OCI-LY1 (cell line): ENCODE data around the gene TACC3.

Experiments
- H2AFZ ChIP-seq: fragments of 200-600 bp; sonication (generic), shearing (Covaris generic); 2 replicates; pipeline ENCODE4 v1.6.0; 2014; ENCODE audit warnings: antibody characterized with exemption, mild to moderate bottlenecking, low read length
- H3F3A ChIP-seq: fragments of 200-600 bp; sonication (generic), shearing (Covaris generic); 2 replicates; pipeline ENCODE4 v1.6.0; 2014; ENCODE audit warnings: mild to moderate bottlenecking, antibody characterized with exemption, low read length, moderate library complexity; ENCODE audit not compliant: insufficient read depth
- H3K27ac ChIP-seq: fragments of 200-600 bp; sonication (generic); 2 replicates; pipeline ENCODE4 v1.5.1; 2014; ENCODE audit warnings: low read length, mixed run types, mild to moderate bottlenecking, low read depth; ENCODE audit not compliant: poor library complexity, severe bottlenecking
- H3K27me3 ChIP-seq: fragments of 200-600 bp; sonication (generic); 2 replicates; pipeline ENCODE4 v1.6.0; 2014; ENCODE audit warnings: antibody characterized with exemption, mild to moderate bottlenecking, low read length, moderate library complexity; ENCODE audit not compliant: insufficient read depth
- H3K36me3 ChIP-seq: fragments of 200-600 bp; sonication (generic); 2 replicates; pipeline ENCODE4 v1.6.1; 2014; ENCODE audit warnings: mild to moderate bottlenecking, antibody characterized with exemption, low read length, moderate library complexity, mixed read lengths; ENCODE audit not compliant: insufficient read depth
- H3K4me1 ChIP-seq: fragments of 200-600 bp; sonication (generic); 2 replicates; pipeline ENCODE4 v1.5.1; 2014; ENCODE audit warnings: mild to moderate bottlenecking, low read length, moderate library complexity; ENCODE audit not compliant: insufficient read depth, severe bottlenecking
- H3K4me2 ChIP-seq: fragments of 200-600 bp; sonication (generic), shearing (Covaris generic); 2 replicates; pipeline ENCODE4 v1.6.1; 2014; ENCODE audit warnings: low read length
- H3K4me3 ChIP-seq: fragments of 200-600 bp; sonication (generic); 2 replicates; pipeline ENCODE4 v1.5.1; 2014; ENCODE audit warnings: low read length, low read depth, mild to moderate bottlenecking, mixed read lengths; ENCODE audit not compliant: poor library complexity, severe bottlenecking
- H3K79me2 ChIP-seq: fragments of 200-600 bp; shearing (Covaris generic); 2 replicates; pipeline ENCODE4 v1.6.1; 2016; ENCODE audit warnings: mixed run types, low read length, mixed read lengths; ENCODE audit not compliant: insufficient read depth
- H3K9ac ChIP-seq: fragments of 200-600 bp; sonication (generic), shearing (Covaris generic); 2 replicates; pipeline ENCODE4 v1.6.1; 2014; ENCODE audit warnings: mild to moderate bottlenecking, low read length, mixed read lengths
- H3K9me2 ChIP-seq: fragments of 200-600 bp; sonication (generic), shearing (Covaris generic); 2 replicates; pipeline ENCODE4 v1.6.1; 2014; ENCODE audit warnings: low read depth, mild to moderate bottlenecking, low read length, mixed read lengths
- H3K9me3 ChIP-seq: fragments of 200-600 bp; shearing (Covaris generic); 2 replicates; pipeline ENCODE4 v1.6.1; 2014; ENCODE audit warnings: low read length, mixed read lengths
- H4K20me1 ChIP-seq: fragments of 200-600 bp; sonication (generic), shearing (Covaris generic); 2 replicates; pipeline ENCODE4 v1.6.0; 2016; ENCODE audit warnings: mild to moderate bottlenecking, low read length; ENCODE audit not compliant: insufficient read depth
- CTCF ChIP-seq: fragments of 200-600 bp; sonication (generic), shearing (Covaris generic); IDR thresholded peaks from 2 replicates; pipeline ENCODE4 v1.5.1; 2017; ENCODE audit warnings: mild to moderate bottlenecking, antibody characterized with exemption, low read length, moderate library complexity, mixed read lengths
- EZH2 ChIP-seq: fragments of 200-600 bp; sonication (generic), shearing (Covaris generic); IDR thresholded peaks from 2 replicates; pipeline ENCODE4 v1.8.0; 2017; ENCODE audit warnings: borderline replicate concordance, mixed run types, mild to moderate bottlenecking, antibody characterized with exemption, low read length, moderate library complexity, mixed read lengths

The TACC3 gene

DNA sequence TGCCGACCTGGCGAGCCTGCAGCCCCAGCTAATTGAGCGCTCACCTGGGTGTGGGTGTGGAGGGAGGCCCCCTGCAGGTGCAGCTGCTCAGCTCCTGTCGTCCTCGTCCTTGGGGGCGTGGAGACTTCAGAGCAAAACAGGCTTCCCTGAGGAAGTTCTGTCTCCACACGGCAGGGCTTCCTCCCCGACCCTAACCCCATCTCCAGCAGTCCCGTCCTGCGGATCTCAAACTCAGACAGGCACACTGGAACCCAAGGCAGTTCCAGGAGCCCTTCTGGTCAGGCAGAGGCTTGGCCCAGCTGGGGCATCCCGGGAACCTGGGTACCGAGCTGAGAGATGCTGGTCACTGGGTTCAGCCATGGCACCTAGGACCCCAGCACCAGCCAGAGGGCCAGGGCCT, 24.4 kb downstream of the TACC3 start:
- Histone ChIP-seq H3K9me3 (no peaks in the 10 kb centered on the region), H2AFZ (no peak overlapping the region), H4K20me1 (no peaks in the 10 kb centered on the region), H3K9me2 (no peaks in the 10 kb centered on the region), H3K79me2 (no peaks in the 10 kb centered on the region), H3K27me3 (no peaks in the 10 kb centered on the region), H3K4me2 (no peak overlapping the region), H3K4me1 (no peaks in the 10 kb centered on the region), H3K36me3 (peaks cover 31% of the 10 kb centered on the region), H3F3A (no peaks in the 10 kb centered on the region), H3K27ac (no peak overlapping the region), H3K9ac (no peak overlapping the region), H3K4me3 (no peak overlapping the region)
- TF ChIP-seq EZH2 (no peak), CTCF (no peak)

- H3K4me3 ChIP-seq = no peak overlapping the region
- no peaks in the 10 kb centered on the region for H3K9me3 ChIP-seq
- no peaks in the 10 kb centered on the region for H3K9me2 ChIP-seq
- H3K4me1 ChIP-seq = no peaks in the 10 kb centered on the region
- no peaks in the 10 kb centered on the region for H3F3A ChIP-seq
- no peaks in the 10 kb centered on the region for H3K79me2 ChIP-seq
- H2AFZ ChIP-seq = no peak overlapping the region
- H3K27ac ChIP-seq = no peak overlapping the region
- H3K9ac ChIP-seq = no peak overlapping the region
- H3K4me2 ChIP-seq = no peak overlapping the region
- TF ChIP-seq CTCF = peak; percentile 63
- TF ChIP-seq EZH2 = no peak
- peaks cover 26% of the 10 kb centered on the region for H3K36me3 ChIP-seq
- H3K27me3 ChIP-seq = no peaks in the 10 kb centered on the region
- no peaks in the 10 kb centered on the region for H4K20me1 ChIP-seq
These were observed 25.0 kb downstream of the TACC3 start for GRCh38 chr4:1746265-1746691.

- Histone ChIP-seq H3K4me1 (no peaks in the 10 kb centered on the region), H3K27me3 (no peaks in the 10 kb centered on the region), H3K4me2 (no peak overlapping the region), H2AFZ (no peak overlapping the region), H3F3A (no peaks in the 10 kb centered on the region), H3K36me3 (peaks cover 18% of the 10 kb centered on the region), H3K9ac (no peak overlapping the region), H3K9me3 (no peaks in the 10 kb centered on the region), H3K79me2 (no peaks in the 10 kb centered on the region), H3K9me2 (no peaks in the 10 kb centered on the region), H3K27ac (no peak overlapping the region), H3K4me3 (no peak overlapping the region), H4K20me1 (no peaks in the 10 kb centered on the region)
- TF ChIP-seq CTCF (no peak), EZH2 (no peak)
These were observed 25.7 kb downstream of the TACC3 start for GRCh38 chr4:1746919-1747602.
